Endothelial cell of umbilical vein (primary cell): Measurements from ENCODE around the gene PLEKHS1. TPM values are rescaled to one million over a fixed set of nuclear protein-coding genes. Genes with fewer than 3 reads are reported as not detected.

ENCODE experiments used
- BruUV-seq: library from RNA; stranded (reverse); fragments of 400-500 nt; replicated peaks from 2 replicates; lab custom pipeline; 2021; lab: Mats Ljungman, UMichigan
- CTCF ChIA-PET: fragments of 300-600, 350-600 bp; sonication (Branson Sonifier 250); formaldehyde crosslinking; loops from one replicate; lab custom pipeline; 2021; ENCODE audit warnings: antibody characterized with exemption, inconsistent platforms; lab: Charles Lee
- POLR2A ChIA-PET: fragments of 300-600, 350-600 bp; sonication (Branson Sonifier 250); formaldehyde crosslinking; loops from one replicate; lab custom pipeline; 2021; ENCODE audit warnings: antibody characterized with exemption, inconsistent platforms; lab: Charles Lee
- DNase-seq: peaks from one replicate; pipeline ENCODE4 v3.0.0-alpha.2; 2011; ENCODE audit warnings: low read depth, low spot score
- FAIRE-seq: peaks from 2 replicates; lab custom pipeline; 2011; peaks lifted over from hg19 to GRCh38; lab: Jason Lieb, UNC
- H2AFZ ChIP-seq: 2 replicates; pipeline ENCODE4 v1.6.0; 2012; ENCODE audit warnings: low read depth, low read length, control low read depth, inconsistent platforms
- H3K27ac ChIP-seq: 2 replicates; pipeline ENCODE4 v1.5.1; 2011; ENCODE audit warnings: low read depth, mild to moderate bottlenecking, control low read depth, low read length, moderate library complexity; ENCODE audit not compliant: insufficient read depth
- H3K27me3 ChIP-seq, 2 experiments: 2 replicates each; pipeline versions ENCODE4 v1.6.0 to v1.6.1; 2011; ENCODE audit warnings: low read length in 2 of 2, mixed read lengths in 1 of 2; ENCODE audit not compliant: control insufficient read depth in 2 of 2, insufficient read depth in 2 of 2
- H3K36me3 ChIP-seq, 2 experiments: 2 replicates in 1 of 2; 3 replicates in 1 of 2; pipeline ENCODE4 v1.5.1; 2011; ENCODE audit warnings: low read length in 2 of 2, mild to moderate bottlenecking in 1 of 2, moderate library complexity in 1 of 2; ENCODE audit not compliant: control insufficient read depth in 2 of 2, insufficient read depth in 2 of 2; ENCODE audit errors: extremely low read depth in 1 of 2
- H3K4me1 ChIP-seq: 3 replicates; pipeline ENCODE4 v1.5.1; 2011; ENCODE audit warnings: mild to moderate bottlenecking, low read length; ENCODE audit not compliant: control insufficient read depth, insufficient read depth; ENCODE audit errors: extremely low read depth
- H3K4me2 ChIP-seq: 2 replicates; pipeline ENCODE4 v1.6.1; 2011; ENCODE audit warnings: low read length, control low read depth, mixed read lengths; ENCODE audit not compliant: insufficient read depth
- H3K4me3 ChIP-seq, 3 experiments: fragments of 200-600 bp in 1 of 3; sonication (generic), shearing (Covaris generic) in 1 of 3; replicated peaks in 1 of 3; 2 replicates each; pipeline ENCODE4 v1.5.1; 2011 to 2016; ENCODE audit warnings: control low read depth in 3 of 3, low read length in 3 of 3, mild to moderate bottlenecking in 2 of 3, inconsistent platforms in 1 of 3, low read depth in 1 of 3, moderate library complexity in 1 of 3; ENCODE audit not compliant: insufficient read depth in 1 of 3
- H3K79me2 ChIP-seq: 2 replicates; pipeline ENCODE4 v1.6.0; 2012; ENCODE audit warnings: low read length, inconsistent platforms; ENCODE audit not compliant: control insufficient read depth, insufficient read depth
- H3K9ac ChIP-seq: replicated peaks from 2 replicates; pipeline ENCODE3; 2011; ENCODE audit warnings: low read length, control low read depth; ENCODE audit not compliant: insufficient read depth; ENCODE audit errors: extremely low read depth
- H3K9me1 ChIP-seq: replicated peaks from 3 replicates; pipeline ENCODE4 v1.6.0; 2011; ENCODE audit warnings: mild to moderate bottlenecking, low read length; ENCODE audit not compliant: control insufficient read depth, insufficient read depth; ENCODE audit errors: extremely low read depth
- H3K9me3 ChIP-seq: replicated peaks from 2 replicates; pipeline ENCODE4 v1.5.1; 2012; ENCODE audit warnings: low read length, inconsistent platforms; ENCODE audit not compliant: control insufficient read depth, insufficient read depth
- H4K20me1 ChIP-seq: replicated peaks from 2 replicates; pipeline ENCODE3; 2011; ENCODE audit warnings: mild to moderate bottlenecking, low read length; ENCODE audit not compliant: control insufficient read depth, insufficient read depth; ENCODE audit errors: extremely low read depth
- CTCF ChIP-seq, 2 donors: IDR thresholded peaks; 1 replicate in 1 of 2; 2 replicates in 1 of 2; pipeline ENCODE4 v1.5.1; 2011; ENCODE audit warnings: low read length in 2 of 2, mild to moderate bottlenecking in 2 of 2, moderate library complexity in 2 of 2, control low read depth in 1 of 2, inconsistent platforms in 1 of 2, low read depth in 1 of 2; ENCODE audit not compliant: insufficient read depth in 1 of 2; ENCODE audit errors: extremely low read depth in 1 of 2
- EZH2 ChIP-seq: IDR thresholded peaks from 2 replicates; pipeline ENCODE4 v1.6.1; 2012; ENCODE audit warnings: borderline replicate concordance, low read depth, mild to moderate bottlenecking, moderate library complexity, low read length, inconsistent platforms; ENCODE audit not compliant: severe bottlenecking
- FOS ChIP-seq: IDR thresholded peaks from 2 replicates; pipeline ENCODE4 v1.6.1; 2011; ENCODE audit warnings: mild to moderate bottlenecking, low read length, moderate library complexity, borderline replicate concordance; ENCODE audit not compliant: insufficient read depth
- GATA2 ChIP-seq: IDR thresholded peaks from 2 replicates; pipeline ENCODE4 v1.7.0; 2011; ENCODE audit warnings: low read depth, mild to moderate bottlenecking, moderate library complexity, mixed read lengths, low read length; ENCODE audit not compliant: insufficient read length, insufficient read depth
- JUN ChIP-seq: IDR thresholded peaks from 2 replicates; pipeline ENCODE4 v1.6.1; 2011; ENCODE audit warnings: borderline replicate concordance, low read depth; ENCODE audit not compliant: insufficient read length, insufficient read depth
- dilution Hi-C: fragments of 300-500 bp; cut with MboI; formaldehyde crosslinking; loops from one replicate; pipeline ENCODE4 v1.15.0; 2019; ENCODE audit warnings: low sequenced_read_pairs; ENCODE audit not compliant: extremely low pct_ligation_motif_present
- intact Hi-C: fragments of 100-400 bp; cut with micrococcal nuclease; formaldehyde crosslinking; loops from one replicate; pipeline ENCODE4 v1.10.0; 2022
- polyA plus RNA-seq, 4 experiments: library from polyadenylated mRNA; depleted of rRNA in 3 of 4; stranded (reverse) in 3 of 4; unstranded in 1 of 4; fragments of >200 nt; gene quantifications; 2 replicates each; pipeline versions ENCODE4 v1.2.1 to v1.2.3, GENCODE V29; 2011 to 2012; ENCODE audit warnings: missing spikeins in 1 of 4
- total RNA-seq: library from RNA; stranded (reverse); gene quantifications from 2 replicates; pipeline ENCODE4 v1.2.3, GENCODE V29; 2021
- TF ChIP-seq, protein P1 (sequence below): IDR thresholded peaks from 2 replicates; pipeline ENCODE4 v1.6.1; 2011; ENCODE audit not compliant: insufficient read depth, insufficient read length

PLEKHS1 gene
- total and polyA plus RNA-seq, 2 donors (not counting 3 experiments of a cell fraction or from before 2014, with no cell fraction given) = not detected

DNA sequence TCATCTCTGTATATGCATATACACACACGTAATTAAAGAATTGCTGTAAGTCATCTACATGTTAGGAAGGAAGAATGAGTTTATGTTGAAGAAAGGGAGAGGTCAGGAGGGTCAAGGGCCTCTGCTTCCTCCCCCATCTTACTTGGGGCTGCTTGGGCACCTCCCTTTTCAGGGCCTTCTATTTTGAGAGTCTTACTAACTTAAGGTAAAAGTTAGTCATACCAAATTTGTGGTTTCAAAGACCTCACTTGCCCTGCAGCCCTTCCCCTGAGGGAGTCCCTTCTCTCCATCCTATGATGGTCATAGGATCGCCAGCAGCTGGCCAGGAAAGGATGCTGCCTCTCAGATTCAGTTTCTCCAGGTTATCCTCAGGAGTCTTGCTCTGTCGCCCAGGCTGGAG is 2.6 kb downstream of the PLEKHS1 start:
- ChIA-PET POLR2A (no interaction called here), CTCF (interaction anchor here (0.6 kb wide), 1 partner anchor 591 kb away, joined by 3 read pairs; no protein-coding TSS in a partner anchor)
- BruUV-seq = no TSS peak
- no peaks in the 10 kb centered on the region for H3K36me3 ChIP-seq
- DNase-seq (no peak), FAIRE-seq (no peak)
- H3K9me3 ChIP-seq = no peaks in the 10 kb centered on the region
- no peaks in the 10 kb centered on the region for H3K79me2 ChIP-seq
- intact Hi-C loops = no loop called here
- dilution Hi-C loops = no loop called here
- no peak overlapping the region for H3K4me2 ChIP-seq
- peaks cover 0 to 2% of the 10 kb centered on the region in 2 experiments for H3K27me3 ChIP-seq
- no peak overlapping the region for H3K4me3 ChIP-seq
- no peaks in the 10 kb centered on the region for H3K9me1 ChIP-seq
- no peak overlapping the region for H2AFZ ChIP-seq
- no peak overlapping the region for H3K27ac ChIP-seq
- H3K9ac ChIP-seq = no peak overlapping the region
- TF ChIP-seq FOS (no peak), GATA2 (no peak), EZH2 (no peak), CTCF (IDR thresholded peaks at IDR 0.05; ENCODE audit: extremely low read depth in 1 of 2, insufficient read depth in 1 of 2, low read depth in 1 of 2, low read length in 2 of 2) (no peak), JUN (no peak)
- TF ChIP-seq, protein P1, sequence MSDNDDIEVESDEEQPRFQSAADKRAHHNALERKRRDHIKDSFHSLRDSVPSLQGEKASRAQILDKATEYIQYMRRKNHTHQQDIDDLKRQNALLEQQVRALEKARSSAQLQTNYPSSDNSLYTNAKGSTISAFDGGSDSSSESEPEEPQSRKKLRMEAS = no peak
- no peaks in the 10 kb centered on the region for H3K4me1 ChIP-seq
- no peaks in the 10 kb centered on the region for H4K20me1 ChIP-seq
